WI38 (cell line): ENCODE data around the gene CCDC9.

Experiments used
- H3K4me3 ChIP-seq: 2 replicates; pipeline ENCODE4 v1.5.1; 2011; ENCODE audit warnings: low read depth, mild to moderate bottlenecking, control low read depth, low read length
- CTCF ChIP-seq: IDR thresholded peaks from 2 replicates; pipeline ENCODE4 v1.5.1; 2012; ENCODE audit warnings: low read depth, mild to moderate bottlenecking, control low read depth, low read length

Gene CCDC9

DNA sequence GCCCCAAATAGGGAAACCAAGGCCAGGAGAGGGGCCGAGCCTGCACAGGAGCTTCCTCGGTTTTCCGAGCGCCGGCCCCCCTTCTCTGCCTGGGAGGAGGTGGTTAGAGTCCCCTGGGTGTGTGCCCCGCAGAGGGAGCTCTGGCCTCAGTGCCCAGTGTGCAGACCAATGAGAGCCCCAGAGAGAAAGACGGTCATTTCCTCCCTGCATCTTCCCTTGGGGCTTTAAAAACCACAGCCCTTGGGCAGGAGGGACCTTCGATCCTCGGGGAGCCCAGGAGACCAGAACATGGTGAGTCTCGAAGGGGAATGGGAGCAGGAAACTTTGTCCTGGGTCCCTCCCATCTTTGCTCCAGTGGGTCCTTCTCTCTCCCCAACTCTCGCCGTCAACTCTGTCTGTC is 53.3 kb downstream of the CCDC9 start, which contains the start of gene C5AR1:
C5AR1 (plus strand) TSS at position 254 of the 400 bp plus-strand sequence; CDS start at position 289, 35 bp downstream.
- H3K4me3 ChIP-seq: no peak within 1 kb of the TSS
- TF ChIP-seq CTCF: no peak

DNA sequence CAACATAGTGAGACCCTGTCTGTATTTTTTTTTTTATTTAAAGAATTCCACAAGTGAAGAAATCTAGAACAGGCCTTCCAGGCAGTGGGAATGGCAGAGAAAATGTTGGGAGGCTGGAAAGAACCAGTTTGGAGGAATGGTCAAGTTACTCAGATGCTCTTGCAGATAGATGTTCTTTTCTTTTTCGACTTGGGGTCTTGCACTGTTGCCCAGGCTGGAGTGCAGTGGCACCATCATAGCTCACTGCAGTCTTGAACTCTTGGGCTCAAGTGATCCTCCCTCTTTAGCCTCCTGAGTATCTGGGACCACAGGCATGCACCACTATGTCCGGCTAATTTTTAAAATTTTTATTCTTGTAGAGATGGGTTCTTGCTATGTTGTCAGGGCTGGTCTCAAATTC is 54.0 kb downstream of the CCDC9 start:
- no peak for TF ChIP-seq CTCF
- H3K4me3 ChIP-seq: no peak overlapping the region

DNA sequence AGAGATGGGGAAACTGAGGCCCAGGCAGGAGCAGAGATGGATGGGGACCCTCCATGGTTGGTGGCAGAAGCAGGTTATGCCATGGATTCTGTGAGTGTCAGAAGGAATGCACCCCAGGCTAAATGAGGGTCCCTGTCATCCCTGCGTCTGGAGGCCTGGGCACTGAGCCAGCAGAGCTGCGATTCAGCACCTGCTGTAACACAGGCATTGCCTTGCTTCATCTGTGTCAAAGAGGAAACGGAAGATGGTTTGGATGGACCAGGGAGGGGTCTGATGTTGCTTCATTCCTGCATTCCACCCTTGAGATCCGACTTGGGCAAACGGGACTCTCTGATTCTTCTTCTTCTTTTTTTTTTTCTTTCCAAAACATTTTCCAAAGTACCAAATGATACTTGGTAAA is 54.5 kb downstream of the CCDC9 start:
- H3K4me3 ChIP-seq: no peak overlapping the region
- TF ChIP-seq CTCF: no peak

DNA sequence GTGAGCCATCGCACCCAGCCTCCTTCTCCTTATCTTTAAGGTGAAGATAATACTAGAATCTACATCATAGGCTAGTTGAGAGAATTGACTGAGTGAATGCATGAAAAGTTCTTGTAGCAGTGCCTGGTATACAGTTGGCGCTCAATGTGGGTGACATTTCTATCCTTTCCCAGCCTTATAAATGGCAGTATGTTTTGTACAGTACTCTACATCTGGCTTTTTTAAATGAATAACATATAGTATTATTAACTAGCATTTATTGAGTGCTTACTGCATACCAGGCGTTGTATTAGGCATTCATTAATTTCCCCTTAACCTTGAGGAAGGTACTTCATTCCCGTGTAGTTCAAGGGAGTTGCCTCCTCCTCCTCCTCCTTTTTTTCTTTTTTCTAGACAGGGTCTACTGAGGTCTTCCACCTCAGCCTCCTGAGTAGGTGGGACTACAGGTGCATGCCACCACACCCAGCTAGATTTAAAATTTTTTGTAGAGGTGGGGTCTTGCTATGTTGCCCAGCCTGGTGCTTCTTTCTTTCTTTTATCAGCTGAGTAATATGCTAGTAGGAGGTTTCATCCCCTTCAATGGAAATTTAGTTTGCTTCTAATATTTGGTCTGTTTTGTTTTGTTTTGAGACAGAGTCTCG is 56.2 kb downstream of the CCDC9 start:
- H3K4me3 ChIP-seq: no peak overlapping the region
- no peak for TF ChIP-seq CTCF

GRCh38 chr19:47313754-47314295 is 57.5 kb downstream of the CCDC9 start:
- TF ChIP-seq CTCF: no peak
- no peak overlapping the region for H3K4me3 ChIP-seq

- TF ChIP-seq CTCF: no peak
- H3K4me3 ChIP-seq: no peak overlapping the region
Measured at GRCh38 chr19:47315125-47315821, 58.9 kb downstream of the CCDC9 start.

DNA sequence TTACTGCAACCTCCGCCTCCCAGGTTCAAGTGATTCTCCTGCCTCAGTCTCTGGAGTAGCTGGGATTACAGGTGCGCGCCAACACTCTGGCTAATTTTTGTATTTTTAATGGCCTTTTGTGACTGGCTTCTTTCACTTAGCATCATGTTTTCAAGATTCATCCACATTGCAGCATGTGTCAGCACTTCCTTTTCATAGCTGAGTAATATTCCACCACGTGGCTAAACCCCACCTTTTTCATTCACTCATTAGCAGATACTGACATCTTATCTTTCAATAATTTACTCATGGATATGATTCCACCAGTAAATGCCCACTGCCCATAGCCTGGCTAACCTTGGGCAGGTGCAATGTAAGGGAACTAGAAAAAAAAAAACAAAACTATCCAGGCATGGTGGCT is 60.2 kb downstream of the CCDC9 start:
- H3K4me3 ChIP-seq: no peak overlapping the region
- no peak for TF ChIP-seq CTCF
